ENCODE measurements around the gene INPP5D.
"Not testable (repeated sequence)": the region's sequence is repeated elsewhere in the genome, so short reads cannot be mapped to it uniquely, and the experiment has no call there.

The INPP5D gene

DNA sequence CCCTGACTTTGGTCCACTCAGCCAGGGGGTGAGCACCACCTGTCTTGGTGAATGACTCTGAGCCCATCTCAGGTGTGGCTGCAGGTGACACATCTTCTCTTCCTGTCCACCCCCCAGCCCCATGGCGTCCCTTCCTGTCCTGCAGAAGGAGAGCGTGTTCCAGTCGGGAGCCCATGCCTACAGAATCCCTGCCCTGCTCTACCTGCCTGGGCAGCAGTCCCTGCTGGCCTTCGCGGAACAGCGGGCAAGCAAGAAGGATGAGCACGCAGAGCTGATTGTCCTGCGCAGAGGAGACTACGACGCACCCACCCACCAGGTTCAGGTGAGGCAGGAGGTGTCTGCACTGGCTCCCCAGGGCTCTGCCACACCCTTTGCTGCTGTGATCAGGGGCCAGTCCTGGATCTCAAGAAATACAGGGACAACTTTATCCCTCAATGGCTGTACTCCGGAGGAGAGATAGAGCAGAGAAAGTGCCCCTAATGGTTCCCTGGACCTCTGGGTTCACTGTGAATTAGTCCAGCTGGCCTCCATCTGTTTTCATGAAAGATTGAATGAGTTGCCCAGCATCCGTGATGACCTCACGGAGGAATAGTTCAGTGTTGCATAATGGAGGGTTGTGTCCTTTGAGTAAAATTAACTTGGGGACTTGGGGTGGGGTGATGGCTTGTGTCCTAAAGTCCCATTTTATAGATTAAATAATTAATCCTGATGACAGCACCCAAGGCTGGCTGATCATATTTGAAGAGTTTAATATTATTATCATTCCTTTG is 27.4 kb upstream of the INPP5D start, which contains the start of gene NEU2:
Gene NEU2, plus strand, starts transcription at position 122 of the 770 bp plus-strand sequence. Its CDS starts 0 bp downstream, at position 122.
- DNase-seq (ENCODE audit: low read depth), result no peak

GRCh38 chr2:233033672-233034071 is 26.5 kb upstream of the INPP5D start:
- DNase-seq (ENCODE audit: low read depth), result no peak

- DNase-seq (ENCODE audit: low read depth), result no peak
Measured at GRCh38 chr2:233034091-233034882, 25.9 kb upstream of the INPP5D start.

GRCh38 chr2:233035426-233036161 is 24.5 kb upstream of the INPP5D start:
- DNase-seq (ENCODE audit: low read depth), result no peak

- no peak for DNase-seq (ENCODE audit: low read depth)
Measured at GRCh38 chr2:233036162-233036838, 23.8 kb upstream of the INPP5D start.

- DNase-seq (ENCODE audit: low read depth), result no peak
Measured at GRCh38 chr2:233037078-233037477, 23.1 kb upstream of the INPP5D start.

DNA sequence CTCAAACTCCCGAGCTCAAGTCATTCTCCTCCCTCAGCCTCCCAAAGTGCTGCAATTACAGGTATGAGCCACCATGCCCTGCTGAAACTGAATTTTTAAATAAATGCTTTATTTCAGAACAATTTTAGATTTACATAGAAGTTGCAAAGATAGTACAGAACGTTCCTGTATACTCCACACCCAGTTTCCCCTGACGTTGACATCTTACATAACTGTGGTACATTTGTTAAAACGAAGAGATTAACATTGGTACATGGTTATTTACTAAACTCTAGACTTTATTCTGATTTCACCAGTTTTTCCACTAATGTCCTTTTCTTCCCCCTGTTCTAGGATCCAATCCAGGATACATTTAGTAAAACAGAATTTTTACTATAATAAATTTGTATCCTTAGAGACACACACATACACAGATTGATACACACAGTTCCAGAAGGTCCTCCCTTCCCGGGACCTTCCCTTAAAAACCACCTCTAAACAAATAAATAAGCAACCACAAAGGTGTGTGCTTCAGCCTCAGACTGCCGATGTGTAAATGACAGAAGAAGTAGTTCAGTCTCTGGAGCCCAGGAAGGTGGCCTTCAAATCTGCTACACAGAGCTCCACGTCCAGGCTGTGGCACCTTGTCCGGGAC is 20.8 kb upstream of the INPP5D start:
- DNase-seq (ENCODE audit: low read depth), result no peak

DNA sequence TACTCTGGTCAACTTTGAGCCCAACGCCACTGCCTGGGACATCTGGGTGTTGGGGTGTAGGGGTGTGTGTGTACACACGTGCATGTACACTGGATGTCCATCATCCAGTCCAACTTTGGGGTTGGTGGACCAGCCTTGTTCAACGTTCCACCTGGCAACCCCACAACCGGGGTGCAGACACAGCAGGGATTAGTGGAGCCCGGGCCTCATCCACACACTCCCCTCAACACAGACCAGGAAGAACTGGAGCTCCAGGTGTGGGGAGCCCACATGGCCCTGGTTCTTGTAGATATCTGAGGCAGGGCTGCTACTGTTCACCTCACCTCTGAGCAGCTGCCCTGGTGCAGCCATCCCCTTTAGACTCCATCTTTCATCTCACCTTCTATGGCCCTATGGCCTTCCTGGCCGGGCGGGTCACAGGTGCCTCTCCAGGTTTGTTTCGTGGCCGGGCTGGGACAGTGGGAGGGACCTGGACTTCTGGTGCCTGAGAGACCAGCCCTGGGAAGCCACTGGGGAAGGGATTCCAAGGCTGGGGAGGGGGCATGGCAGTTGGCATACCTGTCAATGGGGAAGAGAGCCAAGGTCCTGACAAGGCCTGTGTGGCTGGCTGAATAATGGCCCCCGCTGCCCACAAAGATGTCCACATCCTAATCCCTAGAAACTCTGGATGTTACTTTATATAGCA is 20.2 kb upstream of the INPP5D start:
- no peak for DNase-seq (ENCODE audit: low read depth)

GRCh38 chr2:233040571-233040970 is 19.6 kb upstream of the INPP5D start:
- DNase-seq (ENCODE audit: low read depth), result no peak

DNA sequence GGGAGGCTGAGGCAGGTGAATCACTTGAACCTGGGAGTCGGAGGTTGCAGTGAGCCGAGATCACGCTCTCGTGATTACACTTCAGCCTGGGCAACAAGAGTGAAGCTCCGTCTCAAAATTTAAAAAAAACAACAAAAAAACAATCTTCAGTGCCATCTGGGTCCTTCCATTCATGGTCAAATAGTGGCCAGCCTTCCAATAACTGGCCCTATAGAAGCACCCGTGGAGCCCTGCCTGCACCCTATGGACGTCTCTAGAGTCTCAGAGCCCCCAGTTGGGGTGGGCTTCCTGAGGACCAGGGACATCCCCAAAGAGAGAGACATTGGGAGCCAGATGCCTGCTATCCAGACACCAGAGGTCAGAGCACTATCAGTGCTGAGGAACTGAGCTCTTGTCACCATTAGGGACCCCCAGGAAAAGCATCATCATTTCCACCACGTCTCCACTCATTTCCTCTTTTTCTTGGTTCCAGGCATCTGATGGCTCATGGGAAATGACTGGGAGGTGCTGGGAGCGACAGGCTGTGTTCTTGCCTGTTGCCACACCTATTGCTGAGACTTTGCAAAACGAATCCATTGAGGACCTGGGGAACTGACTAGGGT is 18.3 kb upstream of the INPP5D start:
- DNase-seq (ENCODE audit: low read depth), result no peak

DNA sequence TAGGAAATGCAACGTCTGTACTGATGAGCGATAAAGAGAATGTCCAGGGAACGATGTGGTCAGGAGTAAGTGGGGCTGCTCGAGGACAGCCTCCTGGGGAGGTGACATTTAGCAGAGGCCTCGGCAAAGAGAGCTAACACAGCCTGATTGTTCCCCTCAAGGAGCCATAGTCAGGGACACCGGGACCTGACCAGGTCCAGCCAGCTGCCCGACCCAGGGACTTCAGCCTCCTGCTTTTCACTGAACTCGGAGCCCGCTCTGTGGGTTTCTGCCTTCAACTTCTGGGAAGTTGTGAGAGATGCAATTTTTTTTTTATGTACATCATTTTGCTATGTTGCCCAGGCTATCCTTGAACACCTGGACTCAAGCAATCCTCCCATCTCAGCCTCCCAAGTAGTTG is 17.6 kb upstream of the INPP5D start:
- DNase-seq (ENCODE audit: low read depth), result no peak

DNA sequence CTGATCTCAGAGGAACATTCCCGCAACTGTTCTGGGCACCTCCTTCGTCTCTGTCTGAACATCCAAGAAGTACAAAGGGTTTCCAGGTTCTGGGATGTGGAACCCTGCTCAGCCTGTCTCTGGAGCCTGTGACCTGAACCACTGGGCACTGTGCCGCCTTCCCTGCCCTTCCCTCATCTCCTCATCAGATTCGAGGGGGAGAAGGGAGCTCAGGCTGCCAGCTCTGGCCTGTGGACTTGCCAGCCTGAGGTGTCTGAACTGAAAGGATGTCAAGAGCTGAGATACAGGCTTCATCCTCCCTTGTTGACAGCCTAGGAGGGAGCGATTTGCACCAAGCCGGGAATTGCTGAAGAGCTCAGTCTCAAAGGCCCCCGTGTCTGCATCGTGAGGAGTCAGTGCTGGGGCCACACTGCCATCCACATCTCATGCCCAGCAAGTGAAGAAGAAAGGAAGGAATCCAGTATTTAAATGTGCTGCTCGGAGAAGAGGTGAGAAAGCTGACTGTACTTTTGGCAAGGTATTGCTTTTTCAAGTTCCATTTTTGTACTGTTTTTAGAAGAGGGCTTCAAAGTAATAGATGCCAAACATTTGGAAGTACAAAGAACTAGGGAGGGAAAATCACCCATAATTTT is 15.1 kb upstream of the INPP5D start:
- DNase-seq (ENCODE audit: low read depth), result no peak

GRCh38 chr2:233047206-233047605 is 12.9 kb upstream of the INPP5D start:
- DNase-seq (ENCODE audit: low read depth), result no peak

GRCh38 chr2:233047667-233048066 is 12.5 kb upstream of the INPP5D start:
- no peak for DNase-seq (ENCODE audit: low read depth)

GRCh38 chr2:233048569-233049193 is 11.5 kb upstream of the INPP5D start:
- no peak for DNase-seq (ENCODE audit: low read depth)

DNA sequence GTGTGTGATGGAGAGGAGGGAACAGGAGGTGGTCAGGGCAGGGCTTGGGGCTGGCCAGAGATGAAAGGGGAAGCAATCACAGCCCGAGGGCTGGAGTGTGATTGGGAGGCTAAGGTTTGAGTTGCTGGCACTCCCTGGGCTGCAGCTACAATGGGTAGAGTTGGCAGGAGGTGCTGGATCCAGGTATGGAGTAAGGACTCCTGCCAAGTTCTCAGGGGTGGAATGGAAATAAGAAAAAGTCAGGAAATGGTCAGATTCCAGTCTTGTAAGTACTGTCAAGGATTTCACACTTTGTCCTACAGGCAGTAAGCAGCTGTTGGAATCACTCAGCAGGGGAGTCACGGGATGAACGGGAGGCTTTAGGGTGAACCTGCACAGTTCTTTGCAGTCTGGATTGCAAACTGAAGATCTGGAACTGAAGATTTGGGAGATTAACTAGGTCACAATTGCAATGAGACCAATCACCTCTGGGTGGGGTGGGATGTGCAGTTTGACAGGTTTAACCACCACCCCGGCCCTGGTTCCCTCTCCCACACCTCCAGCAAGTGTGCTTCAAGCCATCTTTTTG is 10.9 kb upstream of the INPP5D start:
- DNase-seq (ENCODE audit: low read depth), result no peak

DNA sequence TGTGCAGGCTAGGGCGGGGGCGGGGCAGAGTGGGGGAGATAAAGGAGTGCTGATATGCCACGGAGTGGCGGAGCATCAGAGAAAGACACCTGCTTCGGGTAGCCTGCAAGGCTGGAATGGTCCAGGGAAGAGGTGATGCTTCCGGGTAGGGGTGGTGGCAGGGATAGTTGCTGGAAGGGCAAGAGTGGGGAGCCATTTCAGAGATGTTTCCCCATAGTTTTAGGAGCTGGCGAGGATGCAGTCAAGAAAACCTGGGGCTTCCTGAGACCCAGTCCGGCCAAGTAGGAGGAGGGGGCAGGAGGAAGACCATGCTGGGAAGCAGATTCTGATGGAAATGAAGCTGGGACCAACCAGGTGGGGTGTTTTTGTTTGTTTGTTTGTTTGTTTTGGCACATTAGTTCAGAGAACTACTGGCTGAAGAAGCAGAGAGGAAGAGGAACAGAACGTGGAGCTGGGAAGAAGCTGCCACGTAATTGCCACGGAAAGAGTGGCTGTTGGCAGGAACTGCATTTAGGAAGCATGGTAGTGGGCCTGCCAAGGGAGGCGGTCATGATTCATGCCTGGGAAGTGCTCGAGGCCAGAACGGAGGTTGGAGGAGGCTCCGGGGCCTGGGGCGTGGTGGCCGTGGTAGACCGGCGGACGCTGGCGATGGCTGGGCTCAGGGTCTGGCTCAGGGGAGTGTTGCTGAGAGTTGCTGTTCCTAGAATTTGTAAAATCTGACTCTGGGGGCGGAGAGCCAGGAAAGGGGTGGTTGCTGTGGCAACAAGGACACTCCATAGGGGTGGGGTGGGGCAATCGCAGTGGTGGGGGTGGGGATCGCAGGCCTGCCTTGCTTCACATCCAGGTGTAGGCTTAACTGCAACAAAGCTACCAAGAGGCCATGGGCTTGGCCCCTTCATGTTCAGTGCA is 8.6 kb upstream of the INPP5D start:
- DNase-seq (ENCODE audit: low read depth), result no peak

GRCh38 chr2:233052517-233052916 is 7.6 kb upstream of the INPP5D start:
- not testable (repeated sequence) for DNase-seq (ENCODE audit: low read depth)
